SK-N-MC (cell line): ENCODE data around the gene PCSK1.

Experiments used
- DNase-seq: peaks from one replicate; pipeline ENCODE4 v3.0.0-alpha.2; 2011; ENCODE audit warnings: low read depth, low spot score
- H3K27ac ChIP-seq: fragments of 200-600 bp; sonication (generic); 2 replicates; pipeline ENCODE4 v1.5.1; 2016; ENCODE audit warnings: mixed run types
- H3K36me3 ChIP-seq: fragments of 200-600 bp; sonication (generic); 2 replicates; pipeline ENCODE4 v1.6.1; 2017; ENCODE audit warnings: antibody characterized with exemption, low read length, mixed read lengths; ENCODE audit not compliant: insufficient read depth
- H3K4me3 ChIP-seq: fragments of 200-600 bp; sonication (generic); 2 replicates; pipeline ENCODE4 v1.5.1; 2016
- H3K9ac ChIP-seq: fragments of 200-600 bp; sonication (generic); 2 replicates; pipeline ENCODE4 v1.8.0; 2017; ENCODE audit warnings: mixed run types, mixed read lengths; ENCODE audit not compliant: insufficient read length
- H3K9me3 ChIP-seq: fragments of 200-600 bp; sonication (generic); 2 replicates; pipeline ENCODE4 v1.6.1; 2017; ENCODE audit warnings: low read depth, mild to moderate bottlenecking, antibody characterized with exemption, low read length, moderate library complexity, mixed read lengths
- EZH2 ChIP-seq: fragments of 200-600 bp; sonication (generic); IDR thresholded peaks from one replicate; pipeline ENCODE4 v1.6.1; 2017; ENCODE audit warnings: antibody characterized with exemption
- FOXP2 ChIP-seq: optimal IDR thresholded peaks from 2 replicates; pipeline ENCODE3; 2011; ENCODE audit warnings: mild to moderate bottlenecking, moderate library complexity; ENCODE audit not compliant: insufficient read depth; ENCODE audit errors: extremely low read length, control extremely low read depth
- POLR2AphosphoS5 ChIP-seq: IDR thresholded peaks from 2 replicates; pipeline ENCODE4 v1.6.1; 2012; ENCODE audit warnings: mild to moderate bottlenecking, low read depth, low read length, borderline replicate concordance

Gene PCSK1

GRCh38 chr5:96344678-96345577, 88.1 kb downstream of the PCSK1 start:
- H3K27ac ChIP-seq: no peak overlapping the region

GRCh38 chr5:96343094-96343493, 90.0 kb downstream of the PCSK1 start:
- H3K9me3 ChIP-seq: no peaks in the 10 kb centered on the region
- TF ChIP-seq FOXP2 (no peak), POLR2AphosphoS5 (no peak), EZH2 (no peak)
- no peak overlapping the region for H3K27ac ChIP-seq
- no peak overlapping the region for H3K4me3 ChIP-seq
- DNase-seq: no peak
- H3K36me3 ChIP-seq: no peaks in the 10 kb centered on the region
- no peak overlapping the region for H3K9ac ChIP-seq

More at GRCh38 chr5:96344678-96345577, 88.1 kb downstream of the PCSK1 start:
- Histone ChIP-seq H3K9me3 (no peaks in the 10 kb centered on the region), H3K9ac (no peak overlapping the region), H3K4me3 (no peak overlapping the region), H3K36me3 (no peaks in the 10 kb centered on the region)
- TF ChIP-seq FOXP2: no peak
- no peak for TF ChIP-seq EZH2
- TF ChIP-seq POLR2AphosphoS5: no peak
- DNase-seq: peak; percentile 42

GRCh38 chr5:96342581-96342980, 90.5 kb downstream of the PCSK1 start:
- TF ChIP-seq POLR2AphosphoS5: no peak
- no peak for TF ChIP-seq EZH2
- TF ChIP-seq FOXP2: no peak
- H3K27ac ChIP-seq: no peak overlapping the region
- no peak overlapping the region for H3K4me3 ChIP-seq
- DNase-seq: no peak
- H3K9me3 ChIP-seq: no peaks in the 10 kb centered on the region
- H3K9ac ChIP-seq: no peak overlapping the region
- no peaks in the 10 kb centered on the region for H3K36me3 ChIP-seq
